ENCODE measurements around the gene SNX13. TPM values are rescaled to one million over a fixed set of nuclear protein-coding genes. Genes with fewer than 3 reads are reported as not detected.
A peak's percentile ranks its signal among the peaks of the same experiment; 100 is the strongest.

The SNX13 gene
- total and polyA plus RNA-seq, 9 of the 15 experiments (the other 6 are each of a cell fraction or from before 2014, with no cell fraction given) = 5.6 to 33.2 (median 25.4) TPM

DNA sequence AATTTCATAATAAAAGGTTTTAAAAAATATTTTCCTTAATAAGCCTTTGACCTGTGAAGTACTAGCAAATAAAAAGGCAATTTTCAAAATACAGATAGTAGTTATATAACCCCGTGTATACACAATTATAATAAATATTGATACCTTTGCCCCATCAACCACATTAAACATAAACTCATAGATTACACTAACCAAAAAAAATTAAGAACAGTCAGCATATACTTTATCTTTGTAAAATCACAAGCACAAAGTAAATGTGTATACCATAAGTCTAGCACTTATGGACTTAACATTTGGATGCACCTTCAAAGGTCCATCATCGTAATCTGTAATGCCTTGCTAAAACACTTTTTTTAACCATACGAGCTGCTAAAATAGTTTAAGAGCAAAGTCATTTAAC is 123.4 kb downstream of the SNX13 start:
- in situ Hi-C loops (cut with MboI) (no loop called here), intact Hi-C loops (cut with micrococcal nuclease) (no loop called here)
- Histone ChIP-seq H3K9ac (ENCODE audit: insufficient read depth in 1 of 2, low read depth in 2 of 2, low read length in 2 of 2) (no peak overlapping the region), H3K4me2 (ENCODE audit: insufficient read depth, low read length) (no peak overlapping the region), H3K27me3 (ENCODE audit: control insufficient read depth in 2 of 2, insufficient read depth in 2 of 2, low read length in 2 of 2) (no peaks in the 10 kb centered on the region), H3K36me3 (ENCODE audit: control insufficient read depth, insufficient read depth, low read length) (peaks cover 22% of the 10 kb centered on the region; the same call in 2 of the 3 replicates), H3K4me1 (replicated peaks in 1 of 2; ENCODE audit: control insufficient read depth in 2 of 2, insufficient read depth in 2 of 2, low read length in 2 of 2) (no peaks in the 10 kb centered on the region), H3K79me2 (ENCODE audit: control insufficient read depth, insufficient read depth, low read length) (no peaks in the 10 kb centered on the region), H3K9me3 (replicated peaks; ENCODE audit: control insufficient read depth, insufficient read depth, low read depth, low read length) (no peaks in the 10 kb centered on the region), H2AFZ (ENCODE audit: low read depth, low read length) (no peak overlapping the region), H3K4me3 (no peak overlapping the region), H3K27ac (ENCODE audit: extremely low read depth, low read depth, low read length) (no peak overlapping the region), H3K9me1 (ENCODE audit: control insufficient read depth, insufficient read depth, low read length) (no peaks in the 10 kb centered on the region), H4K20me1 (replicated peaks; ENCODE audit: control insufficient read depth, insufficient read depth, low read length) (no peaks in the 10 kb centered on the region)
- TF ChIP-seq C11orf30 (IDR thresholded peaks at IDR 0.05; ENCODE audit: low read depth) (peak; percentile 52), ZNF316 (IDR thresholded peaks at IDR 0.05) (peak; percentile 82), ZNF124 (CRISPR knock-in tag; IDR thresholded peaks at IDR 0.05) (no peak), KAT8 (IDR thresholded peaks at IDR 0.05; ENCODE audit: low read depth) (no peak)
- ATAC-seq (no peak), FAIRE-seq (no peak), DNase-seq (ENCODE audit: extremely low read depth in 1 of 4, low spot score in 3 of 4) (no peak)
- POLR2A ChIA-PET = no interaction called here
- BruUV-seq (replicated peaks) = no TSS peak
- CTCF ChIA-PET (ENCODE audit: low intra/inter-chr PET ratio) = no interaction called here
- 87% methylated on average over 3 of the region's 3 CpGs for WGBS (ENCODE audit: insufficient coverage, low coverage, missing lambda C conversion rate)

- Histone ChIP-seq H3K4me3 (no peak overlapping the region), H4K20me1 (replicated peaks; ENCODE audit: control insufficient read depth, insufficient read depth, low read length) (no peaks in the 10 kb centered on the region), H3K9me1 (ENCODE audit: control insufficient read depth, insufficient read depth, low read length) (no peaks in the 10 kb centered on the region), H3K9me3 (replicated peaks; ENCODE audit: control insufficient read depth, insufficient read depth, low read depth, low read length) (no peaks in the 10 kb centered on the region), H2AFZ (ENCODE audit: low read depth, low read length) (no peak overlapping the region), H3K4me1 (replicated peaks in 1 of 2; ENCODE audit: control insufficient read depth in 2 of 2, insufficient read depth in 2 of 2, low read length in 2 of 2) (no peaks in the 10 kb centered on the region), H3K27me3 (ENCODE audit: control insufficient read depth in 2 of 2, insufficient read depth in 2 of 2, low read length in 2 of 2) (no peaks in the 10 kb centered on the region), H3K79me2 (ENCODE audit: control insufficient read depth, insufficient read depth, low read length) (no peaks in the 10 kb centered on the region), H3K36me3 (ENCODE audit: control insufficient read depth, insufficient read depth, low read length) (peaks cover 19% of the 10 kb centered on the region; the same call in 2 of the 3 replicates), H3K27ac (ENCODE audit: extremely low read depth, low read depth, low read length) (no peak overlapping the region), H3K4me2 (ENCODE audit: insufficient read depth, low read length) (no peak overlapping the region), H3K9ac (ENCODE audit: insufficient read depth in 1 of 2, low read depth in 2 of 2, low read length in 2 of 2) (no peak overlapping the region)
- in situ Hi-C loops (cut with MboI) = no loop called here
- 78% methylated on average over 4 of the region's 4 CpGs for WGBS (ENCODE audit: insufficient coverage, low coverage, missing lambda C conversion rate)
- no TSS peak for BruUV-seq (replicated peaks)
- FAIRE-seq (no peak), DNase-seq (ENCODE audit: extremely low read depth in 1 of 4, low spot score in 3 of 4) (no peak), ATAC-seq (no peak)
- POLR2A ChIA-PET = no interaction called here
- intact Hi-C loops (cut with micrococcal nuclease) = no loop called here
- CTCF ChIA-PET (ENCODE audit: low intra/inter-chr PET ratio) = no interaction called here
- TF ChIP-seq TAF7 (tag; IDR thresholded peaks at IDR 0.05) (no peak), FOXK1 (CRISPR knock-in tag; IDR thresholded peaks at IDR 0.05; ENCODE audit: borderline replicate concordance) (no peak), L3MBTL2 (IDR thresholded peaks at IDR 0.05) (no peak), ZFP1 (CRISPR knock-in tag; IDR thresholded peaks at IDR 0.05) (no peak), EHMT2 (IDR thresholded peaks at IDR 0.05) (no peak), ZNF197 (CRISPR knock-in tag; IDR thresholded peaks at IDR 0.05; ENCODE audit: low read depth) (no peak), CEBPG (CRISPR knock-in tag; IDR thresholded peaks at IDR 0.05) (no peak), CEBPG (tag; conservative IDR thresholded peaks at IDR 0.05 in 1 of 2, IDR thresholded peaks at IDR 0.05 in 1 of 2) (peak in 1 of 2 experiments; percentile 28; a peak in 1 of 4 replicates), ZNF232 (CRISPR knock-in tag; IDR thresholded peaks at IDR 0.05) (no peak), CREM (IDR thresholded peaks at IDR 0.05; ENCODE audit: low read depth) (no peak)
- TF ChIP-seq, protein P1, sequence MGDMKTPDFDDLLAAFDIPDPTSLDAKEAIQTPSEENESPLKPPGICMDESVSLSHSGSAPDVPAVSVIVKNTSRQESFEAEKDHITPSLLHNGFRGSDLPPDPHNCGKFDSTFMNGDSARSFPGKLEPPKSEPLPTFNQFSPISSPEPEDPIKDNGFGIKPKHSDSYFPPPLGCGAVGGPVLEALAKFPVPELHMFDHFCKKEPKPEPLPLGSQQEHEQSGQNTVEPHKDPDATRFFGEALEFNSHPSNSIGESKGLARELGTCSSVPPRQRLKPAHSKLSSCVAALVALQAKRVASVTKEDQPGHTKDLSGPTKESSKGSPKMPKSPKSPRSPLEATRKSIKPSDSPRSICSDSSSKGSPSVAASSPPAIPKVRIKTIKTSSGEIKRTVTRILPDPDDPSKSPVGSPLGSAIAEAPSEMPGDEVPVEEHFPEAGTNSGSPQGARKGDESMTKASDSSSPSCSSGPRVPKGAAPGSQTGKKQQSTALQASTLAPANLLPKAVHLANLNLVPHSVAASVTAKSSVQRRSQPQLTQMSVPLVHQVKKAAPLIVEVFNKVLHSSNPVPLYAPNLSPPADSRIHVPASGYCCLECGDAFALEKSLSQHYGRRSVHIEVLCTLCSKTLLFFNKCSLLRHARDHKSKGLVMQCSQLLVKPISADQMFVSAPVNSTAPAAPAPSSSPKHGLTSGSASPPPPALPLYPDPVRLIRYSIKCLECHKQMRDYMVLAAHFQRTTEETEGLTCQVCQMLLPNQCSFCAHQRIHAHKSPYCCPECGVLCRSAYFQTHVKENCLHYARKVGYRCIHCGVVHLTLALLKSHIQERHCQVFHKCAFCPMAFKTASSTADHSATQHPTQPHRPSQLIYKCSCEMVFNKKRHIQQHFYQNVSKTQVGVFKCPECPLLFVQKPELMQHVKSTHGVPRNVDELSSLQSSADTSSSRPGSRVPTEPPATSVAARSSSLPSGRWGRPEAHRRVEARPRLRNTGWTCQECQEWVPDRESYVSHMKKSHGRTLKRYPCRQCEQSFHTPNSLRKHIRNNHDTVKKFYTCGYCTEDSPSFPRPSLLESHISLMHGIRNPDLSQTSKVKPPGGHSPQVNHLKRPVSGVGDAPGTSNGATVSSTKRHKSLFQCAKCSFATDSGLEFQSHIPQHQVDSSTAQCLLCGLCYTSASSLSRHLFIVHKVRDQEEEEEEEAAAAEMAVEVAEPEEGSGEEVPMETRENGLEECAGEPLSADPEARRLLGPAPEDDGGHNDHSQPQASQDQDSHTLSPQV (IDR thresholded peaks at IDR 0.05) = no peak
Observed at GRCh38 chr7:17815318-17815717, 125.0 kb downstream of the SNX13 start.

All from K562 (cell line).